C4-2B (cell line): ENCODE results near the gene CLSTN1.
A peak's percentile ranks its signal among the peaks of the same experiment; 100 is the strongest.

Experiments used
- H3K27ac ChIP-seq: fragments of 450-650 bp; 2 replicates; pipeline ENCODE4 v1.5.1; 2017
- ZFX ChIP-seq: fragments of 450-650 bp; IDR thresholded peaks from 2 replicates; pipeline ENCODE4 v1.6.1; 2017
- TF ChIP-seq, protein P1 (sequence below): fragments of 450-650 bp; conservative IDR thresholded peaks from 2 replicates; pipeline ENCODE4 v1.5.1; 2017; ENCODE audit warnings: mild to moderate bottlenecking

Gene CLSTN1

DNA sequence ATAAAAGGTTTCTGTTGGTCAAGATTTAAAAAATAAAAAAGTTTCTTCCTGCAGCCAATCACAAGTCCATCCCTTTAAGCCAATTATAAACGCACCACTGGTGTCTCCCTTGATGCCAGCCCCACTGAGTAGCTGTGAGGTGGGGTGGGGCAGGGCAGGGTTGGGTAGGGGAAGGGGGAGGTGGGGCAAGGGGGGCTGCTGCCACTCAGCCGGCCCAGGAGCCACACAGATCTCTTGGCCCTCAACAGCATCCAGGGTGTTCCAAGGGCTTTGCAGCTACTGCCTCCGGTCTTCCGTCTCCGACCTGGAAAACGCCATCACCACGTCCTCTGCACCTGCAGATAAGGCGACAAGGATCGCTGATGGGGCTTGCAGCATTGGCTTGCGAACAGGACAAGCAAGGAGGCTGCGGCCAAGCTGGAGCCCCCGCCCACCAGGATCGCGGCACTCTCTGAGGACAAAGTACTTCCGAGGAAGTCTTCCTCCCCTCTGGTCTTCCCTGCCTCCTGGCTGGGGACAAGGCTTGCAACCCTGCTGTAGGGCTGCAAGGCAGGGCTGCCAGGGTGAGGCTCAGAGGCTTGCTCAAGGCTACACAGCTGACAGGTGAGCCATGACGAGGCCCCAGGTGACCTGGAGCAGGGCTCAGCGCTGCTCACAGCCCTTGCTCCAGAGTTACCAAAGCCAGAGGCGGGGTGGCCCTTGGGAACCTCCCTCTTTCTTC lies 26.8 kb upstream of the CLSTN1 start:
- no peak overlapping the region for H3K27ac ChIP-seq

DNA sequence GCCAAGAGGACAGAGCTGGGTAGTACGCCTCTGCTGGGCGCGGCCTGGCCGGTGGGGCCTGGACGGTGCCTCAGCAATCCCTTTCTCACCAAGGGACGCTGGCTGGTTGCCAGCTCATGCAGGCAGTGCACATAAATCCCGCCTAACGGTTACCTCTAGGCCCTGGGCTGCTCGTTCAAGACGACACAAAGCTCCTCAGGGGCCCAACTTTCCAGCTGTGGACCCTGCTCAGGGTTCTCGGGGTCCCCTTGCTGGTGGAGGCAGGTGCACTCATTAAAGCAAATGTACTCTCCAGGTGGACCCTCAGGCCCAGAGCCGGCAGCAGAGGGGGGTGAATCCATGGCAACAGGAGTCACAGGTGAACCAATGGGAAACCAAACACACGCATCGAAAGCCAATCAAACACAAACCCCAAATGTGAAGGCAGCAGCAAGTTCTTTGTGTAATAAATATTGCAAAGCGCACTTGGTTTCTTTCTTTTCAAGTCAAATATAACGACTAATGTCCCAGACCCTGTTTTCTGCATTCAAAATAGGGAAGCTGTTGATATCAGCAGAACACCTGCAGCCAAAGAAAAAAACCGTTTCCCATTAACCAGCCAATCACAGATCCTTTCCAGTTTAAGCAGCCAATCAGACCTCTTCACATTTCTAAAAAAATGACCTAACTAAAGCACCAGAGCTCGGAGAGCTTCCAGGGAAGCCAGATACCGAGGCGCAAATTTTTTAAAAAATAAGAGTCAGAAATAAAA lies 26.1 kb upstream of the CLSTN1 start:
- TF ChIP-seq ZFX, result no peak
- TF ChIP-seq, protein P1, sequence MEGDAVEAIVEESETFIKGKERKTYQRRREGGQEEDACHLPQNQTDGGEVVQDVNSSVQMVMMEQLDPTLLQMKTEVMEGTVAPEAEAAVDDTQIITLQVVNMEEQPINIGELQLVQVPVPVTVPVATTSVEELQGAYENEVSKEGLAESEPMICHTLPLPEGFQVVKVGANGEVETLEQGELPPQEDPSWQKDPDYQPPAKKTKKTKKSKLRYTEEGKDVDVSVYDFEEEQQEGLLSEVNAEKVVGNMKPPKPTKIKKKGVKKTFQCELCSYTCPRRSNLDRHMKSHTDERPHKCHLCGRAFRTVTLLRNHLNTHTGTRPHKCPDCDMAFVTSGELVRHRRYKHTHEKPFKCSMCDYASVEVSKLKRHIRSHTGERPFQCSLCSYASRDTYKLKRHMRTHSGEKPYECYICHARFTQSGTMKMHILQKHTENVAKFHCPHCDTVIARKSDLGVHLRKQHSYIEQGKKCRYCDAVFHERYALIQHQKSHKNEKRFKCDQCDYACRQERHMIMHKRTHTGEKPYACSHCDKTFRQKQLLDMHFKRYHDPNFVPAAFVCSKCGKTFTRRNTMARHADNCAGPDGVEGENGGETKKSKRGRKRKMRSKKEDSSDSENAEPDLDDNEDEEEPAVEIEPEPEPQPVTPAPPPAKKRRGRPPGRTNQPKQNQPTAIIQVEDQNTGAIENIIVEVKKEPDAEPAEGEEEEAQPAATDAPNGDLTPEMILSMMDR, result no peak
- no peak overlapping the region; the same call in 1 of the 2 replicates for H3K27ac ChIP-seq

More for the DNA sequence above, 26.8 kb upstream of the CLSTN1 start:
- no peak for TF ChIP-seq ZFX
- TF ChIP-seq, protein P1, result no peak

DNA sequence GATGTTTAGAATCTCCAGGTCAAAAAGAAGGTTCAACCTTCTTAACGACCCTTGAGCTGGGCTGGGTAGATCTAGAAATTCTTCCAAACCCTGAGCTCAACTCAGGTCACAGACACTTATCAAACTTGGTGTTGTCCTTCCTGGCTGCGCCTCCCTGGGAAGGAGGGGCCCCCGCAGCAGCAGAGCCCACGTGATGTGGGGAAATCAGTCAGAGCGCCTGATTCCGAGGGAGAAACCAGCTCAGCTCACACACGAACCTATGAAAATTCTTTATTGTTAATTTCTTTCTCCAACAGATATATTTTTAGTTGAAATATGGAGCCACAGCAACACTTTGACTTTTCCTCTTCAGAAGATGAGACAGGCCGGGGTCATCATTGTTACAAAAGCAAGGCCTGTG lies 24.3 kb upstream of the CLSTN1 start:
- no peak overlapping the region for H3K27ac ChIP-seq
- TF ChIP-seq, protein P1, result no peak
- TF ChIP-seq ZFX, result no peak

DNA sequence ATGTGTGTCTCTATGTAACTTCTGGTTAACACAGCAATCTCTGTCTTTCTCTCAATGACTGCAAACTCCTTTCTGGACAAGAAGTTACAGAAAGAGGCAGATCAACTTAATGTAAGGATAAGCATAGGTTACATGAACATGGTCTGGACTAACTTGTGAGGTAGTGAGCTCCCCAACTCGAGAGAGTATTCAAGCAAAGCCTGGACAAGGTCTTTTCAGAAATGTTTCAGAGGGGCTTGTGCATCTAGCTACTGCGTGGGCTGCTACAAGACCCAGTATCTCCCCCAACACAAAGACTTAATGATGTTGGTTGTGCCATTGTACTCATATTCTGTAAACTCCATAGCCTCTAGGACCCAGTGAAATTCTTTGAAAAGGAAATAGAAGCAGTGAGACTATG lies 23.5 kb upstream of the CLSTN1 start:
- TF ChIP-seq ZFX, result no peak
- TF ChIP-seq, protein P1, result no peak
- H3K27ac ChIP-seq, result no peak overlapping the region

DNA sequence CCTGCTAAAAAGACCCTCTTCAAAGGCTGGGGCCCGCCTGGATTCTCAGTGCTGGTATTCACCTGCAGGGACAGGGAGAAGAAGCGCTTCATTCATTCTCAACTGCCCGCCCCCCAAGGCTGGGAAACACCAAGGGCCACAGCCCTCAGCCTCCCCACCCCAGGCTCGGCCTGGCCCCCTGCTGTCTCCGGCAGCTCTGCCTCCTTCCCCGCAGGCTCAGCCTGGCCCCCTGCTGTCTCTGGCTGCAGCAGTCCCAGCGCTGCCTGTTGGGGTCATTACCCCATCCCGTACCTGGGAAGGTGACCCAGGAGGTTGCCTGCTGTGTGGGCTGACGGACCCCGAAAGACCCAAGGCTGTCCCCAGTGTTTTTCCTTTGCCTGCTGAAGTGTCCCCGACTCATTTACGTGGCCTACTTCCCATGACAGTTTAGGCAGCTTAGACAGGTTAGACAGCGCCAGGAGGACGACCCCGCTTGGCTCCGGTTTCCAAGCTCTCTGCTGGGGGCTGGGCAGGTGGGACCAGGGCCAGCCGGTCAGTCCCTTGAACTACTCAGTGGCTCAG lies 22.9 kb upstream of the CLSTN1 start:
- H3K27ac ChIP-seq, result peak overlapping the region; percentile 2; the same call in 1 of the 2 replicates
- TF ChIP-seq, protein P1, result no peak
- TF ChIP-seq ZFX, result no peak

DNA sequence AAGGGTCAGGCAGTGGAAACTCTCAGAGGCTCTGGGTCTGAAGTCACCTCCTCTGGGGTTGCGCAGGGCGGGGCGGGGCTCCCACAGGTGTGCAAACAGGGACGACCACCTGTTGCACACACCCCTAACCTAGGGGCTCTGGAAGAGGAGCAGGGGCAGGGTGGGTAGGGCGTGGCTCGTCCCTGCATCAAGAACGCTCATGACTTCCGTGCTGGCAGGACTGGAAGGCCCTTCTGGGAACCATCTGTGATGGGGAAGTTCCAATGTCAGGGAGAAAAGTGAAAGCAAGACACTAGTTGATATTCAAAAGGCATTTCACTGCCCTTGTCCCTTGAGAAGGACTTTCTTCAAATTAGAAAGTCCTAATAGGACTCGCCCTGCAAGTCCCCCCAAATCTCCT lies 22.1 kb upstream of the CLSTN1 start:
- no peak for TF ChIP-seq ZFX
- TF ChIP-seq, protein P1, result no peak
- H3K27ac ChIP-seq, result peak overlapping the region; percentile 95; the same call in 1 of the 2 replicates

DNA sequence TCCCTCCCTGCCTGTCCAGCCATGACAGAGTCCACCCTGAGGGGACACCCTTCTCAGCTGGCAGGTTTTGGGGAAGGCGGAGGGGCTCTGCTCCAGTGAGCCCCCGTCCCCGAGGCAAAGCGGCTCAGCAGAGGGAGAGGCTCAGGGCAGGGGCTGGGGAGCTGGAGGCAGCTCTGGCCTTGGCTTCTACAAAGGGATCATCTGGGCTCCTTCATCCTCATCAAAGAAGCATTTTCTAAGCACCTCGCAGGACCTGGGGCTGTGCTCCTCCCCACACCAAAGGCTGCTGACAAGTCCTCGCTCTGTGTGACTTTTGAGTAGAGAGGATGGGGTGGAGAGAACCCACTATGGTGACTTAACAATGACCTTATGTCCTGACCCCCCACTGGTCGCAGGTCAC lies 21.0 kb upstream of the CLSTN1 start:
- peak overlapping the region; percentile 95 for H3K27ac ChIP-seq
- no peak for TF ChIP-seq ZFX
- TF ChIP-seq, protein P1, result no peak
